HG03378 (cell line): Measurements from ENCODE around the gene KRT3.
"Not testable (repeated sequence)": the region's sequence is repeated elsewhere in the genome, so short reads cannot be mapped to it uniquely, and the experiment has no call there.

ENCODE experiments used
- ATAC-seq: cut with Tn5 transposase; IDR thresholded peaks from one replicate; pipeline ENCODE4 v1.9.1; 2021; ENCODE audit warnings: mild to moderate bottlenecking, moderate library complexity; ENCODE audit not compliant: unreplicated experiment

Gene KRT3

GRCh38 chr12:52766351-52767019 is 29.4 kb downstream of the KRT3 start:
- no peak for ATAC-seq

- ATAC-seq: no peak
Measured at GRCh38 chr12:52765702-52766101, 30.2 kb downstream of the KRT3 start.

- no peak for ATAC-seq
Measured at GRCh38 chr12:52763991-52764390, 31.9 kb downstream of the KRT3 start.

GRCh38 chr12:52763036-52763659 is 32.8 kb downstream of the KRT3 start:
- ATAC-seq: no peak

GRCh38 chr12:52761802-52762201 is 34.1 kb downstream of the KRT3 start:
- no peak for ATAC-seq

- ATAC-seq: not testable (repeated sequence)
Measured at GRCh38 chr12:52761218-52761617, 34.7 kb downstream of the KRT3 start.

GRCh38 chr12:52760623-52761022 is 35.3 kb downstream of the KRT3 start:
- ATAC-seq: no peak

GRCh38 chr12:52759695-52760094 is 36.2 kb downstream of the KRT3 start:
- no peak for ATAC-seq

- ATAC-seq: no peak
Measured at GRCh38 chr12:52759218-52759617, 36.7 kb downstream of the KRT3 start.

- no peak for ATAC-seq
Measured at GRCh38 chr12:52757449-52758176, 38.3 kb downstream of the KRT3 start.

GRCh38 chr12:52756281-52756960 is 39.5 kb downstream of the KRT3 start:
- ATAC-seq: no peak

- no peak for ATAC-seq
Measured at GRCh38 chr12:52755533-52755932, 40.4 kb downstream of the KRT3 start.

- ATAC-seq: no peak
Measured at GRCh38 chr12:52754135-52754534, 41.8 kb downstream of the KRT3 start.

- ATAC-seq: no peak
Measured at GRCh38 chr12:52753283-52753682, 42.6 kb downstream of the KRT3 start.

GRCh38 chr12:52752516-52752915 is 43.4 kb downstream of the KRT3 start:
- ATAC-seq: no peak

GRCh38 chr12:52751795-52752194 is 44.1 kb downstream of the KRT3 start:
- no peak for ATAC-seq

- not testable (repeated sequence) for ATAC-seq
Measured at GRCh38 chr12:52750532-52750931, 45.4 kb downstream of the KRT3 start.

GRCh38 chr12:52749827-52750226 is 46.1 kb downstream of the KRT3 start:
- ATAC-seq: no peak

- ATAC-seq: no peak
Measured at GRCh38 chr12:52748578-52748977, 47.3 kb downstream of the KRT3 start.

GRCh38 chr12:52745554-52745953 is 50.4 kb downstream of the KRT3 start:
- ATAC-seq: no peak

- ATAC-seq: no peak
Measured at GRCh38 chr12:52744493-52745156, 51.3 kb downstream of the KRT3 start.
